HepG2 (cell line): Measurements from ENCODE around the gene CNBD2. TPM values are rescaled to one million over a fixed set of nuclear protein-coding genes. Genes with fewer than 3 reads are reported as not detected.

Experiments
- ADNP ChIP-seq: sonication (generic); formaldehyde crosslinking; IDR thresholded peaks from 2 replicates; pipeline ENCODE4 v1.4.0; 2020; ENCODE audit warnings: missing genetic modification reagents
- CREB3 ChIP-seq: sonication (generic); formaldehyde crosslinking; IDR thresholded peaks from 2 replicates; pipeline ENCODE4 v1.5.0; 2020; ENCODE audit warnings: missing genetic modification reagents
- CREM ChIP-seq, 2 experiments: sonication (generic) in 1 of 2; formaldehyde crosslinking in 1 of 2; IDR thresholded peaks; 2 replicates each; pipeline versions ENCODE4 v1.4.0 to v1.6.1; 2016 to 2020; ENCODE audit warnings: antibody characterized with exemption in 1 of 2, mild to moderate bottlenecking in 1 of 2, missing genetic modification reagents in 1 of 2
- GFI1 ChIP-seq: sonication (generic); formaldehyde crosslinking; IDR thresholded peaks from 2 replicates; pipeline ENCODE4 v1.5.0; 2020; ENCODE audit warnings: missing genetic modification reagents, mild to moderate bottlenecking, borderline replicate concordance
- MTF1 ChIP-seq: sonication (generic); formaldehyde crosslinking; IDR thresholded peaks from 2 replicates; pipeline ENCODE4 v1.5.0; 2020; ENCODE audit warnings: missing genetic modification reagents
- NPAS2 ChIP-seq: sonication (generic); formaldehyde crosslinking; IDR thresholded peaks from 2 replicates; pipeline ENCODE4 v1.8.0; 2022; ENCODE audit warnings: mild to moderate bottlenecking, missing genetic modification reagents, borderline replicate concordance
- PATZ1 ChIP-seq: sonication (generic); formaldehyde crosslinking; IDR thresholded peaks from 2 replicates; pipeline ENCODE4 v1.4.0; 2020; ENCODE audit warnings: missing genetic modification reagents
- PAXIP1 ChIP-seq: sonication (generic); formaldehyde crosslinking; conservative IDR thresholded peaks from 2 replicates; pipeline ENCODE4 v1.4.0; 2020; ENCODE audit warnings: mild to moderate bottlenecking, missing genetic modification reagents, moderate library complexity
- POLR2AphosphoS5 ChIP-seq: IDR thresholded peaks from 2 replicates; pipeline ENCODE4 v1.6.1; 2012; ENCODE audit warnings: low read depth, low read length
- ZNF142 ChIP-seq: sonication (generic); formaldehyde crosslinking; IDR thresholded peaks from 2 replicates; pipeline ENCODE4 v1.4.0; 2020; ENCODE audit warnings: missing genetic modification reagents
- ZNF296 ChIP-seq: sonication (generic); formaldehyde crosslinking; conservative IDR thresholded peaks from 2 replicates; pipeline ENCODE4 v1.5.0; 2020; ENCODE audit warnings: mild to moderate bottlenecking, missing genetic modification reagents
- ZNF326 ChIP-seq: sonication (generic); formaldehyde crosslinking; IDR thresholded peaks from 2 replicates; pipeline ENCODE4 v1.4.0; 2020; ENCODE audit warnings: missing genetic modification reagents, borderline replicate concordance
- ZNF354B ChIP-seq: sonication (generic); formaldehyde crosslinking; IDR thresholded peaks from 2 replicates; pipeline ENCODE4 v1.8.0; 2022; ENCODE audit warnings: mild to moderate bottlenecking, missing genetic modification reagents
- ZNF556 ChIP-seq: sonication (generic); formaldehyde crosslinking; IDR thresholded peaks from 2 replicates; pipeline ENCODE4 v1.4.0; 2020; ENCODE audit warnings: mild to moderate bottlenecking, missing genetic modification reagents, borderline replicate concordance
- polyA plus RNA-seq, 8 experiments: library from polyadenylated mRNA; depleted of rRNA in 3 of 8; stranded (reverse) in 7 of 8; unstranded in 1 of 8; fragments of >200 nt; fragmentation: Illumina TruSeq in 4 of 8; extraction: Trizol in 4 of 8; gene quantifications; 2 replicates each; pipeline versions ENCODE4 v1.2.1 to v1.2.3, GENCODE V29; 2011 to 2016; ENCODE audit warnings: low read depth in 4 of 8, missing spikeins in 1 of 8, mixed read lengths in 1 of 8; ENCODE audit not compliant: insufficient read depth in 1 of 8
- total RNA-seq, 5 experiments: library from RNA; depleted of rRNA; stranded (reverse); fragments of >200 nt; fragmentation: Illumina TruSeq; extraction: Trizol; gene quantifications; 2 replicates each; pipeline ENCODE4 v1.2.3, GENCODE V29; 2016; ENCODE audit warnings: low read depth in 1 of 5

Gene CNBD2
- total and polyA plus RNA-seq, 2 of the 13 experiments (the other 11 are each of a cell fraction or from before 2014, with no cell fraction given) = 12.4 to 22.8 TPM

- peak; percentile 98 for TF ChIP-seq PATZ1
- no peak; the same call in 1 of the 2 replicates for TF ChIP-seq ZNF326 (CRISPR knock-in tag)
- TF ChIP-seq PAXIP1 (CRISPR knock-in tag) = peak; percentile 82
- no peak; the same call in 1 of the 2 replicates for TF ChIP-seq NPAS2 (CRISPR knock-in tag)
- TF ChIP-seq ZNF142 (CRISPR knock-in tag) = peak; percentile 81; the same call in 1 of the 2 replicates
- peak; percentile 99 for TF ChIP-seq ZNF556 (CRISPR knock-in tag)
- TF ChIP-seq ZNF354B (CRISPR knock-in tag) = peak; percentile 98
- no peak for TF ChIP-seq ADNP (CRISPR knock-in tag)
- peak; percentile 78 for TF ChIP-seq CREM (IDR thresholded peaks at IDR 0.05)
- peak; percentile 47; the same call in 1 of the 2 replicates for TF ChIP-seq CREM (CRISPR knock-in tag; IDR thresholded peaks at IDR 0.05)
- no peak for TF ChIP-seq MTF1 (CRISPR knock-in tag)
- TF ChIP-seq GFI1 (CRISPR knock-in tag) = peak; percentile 89
- peak; percentile 61; the same call in 1 of the 2 replicates for TF ChIP-seq ZNF296 (CRISPR knock-in tag)
- TF ChIP-seq POLR2AphosphoS5 = peak; percentile 99
- TF ChIP-seq CREB3 (CRISPR knock-in tag) = peak; percentile 34
Measured at GRCh38 chr20:36050436-36051317, 82.3 kb downstream of the CNBD2 start (continued).
